Stimulated activated naive CD8-positive, alpha-beta T cell treated with anti-CD3 and anti-CD28 coated beads, Interleukin-15, Interleukin-2, amounts not matched to agents 100 ng/mL and 50 ng/mL, for 24 hours (primary cell): ENCODE results near the gene MYLK4.

Source experiments
- H3K27ac Mint-ChIP-seq: one replicate; pipeline ENCODE4 v1.8.0; 2021; ENCODE audit warnings: mild to moderate bottlenecking, mixed read lengths
- H3K27me3 Mint-ChIP-seq: one replicate; pipeline ENCODE4 v1.8.0; 2021; ENCODE audit warnings: mixed read lengths
- H3K36me3 Mint-ChIP-seq: one replicate; pipeline ENCODE4 v1.8.0; 2021; ENCODE audit warnings: low read depth, mixed read lengths
- H3K4me1 Mint-ChIP-seq: one replicate; pipeline ENCODE4 v1.8.0; 2021; ENCODE audit warnings: low read depth, mixed read lengths
- H3K4me3 Mint-ChIP-seq: one replicate; pipeline ENCODE4 v1.8.0; 2021; ENCODE audit warnings: mild to moderate bottlenecking, mixed read lengths
- H3K9me3 Mint-ChIP-seq: one replicate; pipeline ENCODE4 v1.8.0; 2021; ENCODE audit warnings: mixed read lengths

MYLK4 gene

GRCh38 chr6:2738373-2738979, 12.2 kb downstream of the MYLK4 start:
- Mint-ChIP-seq H3K27ac (no peak overlapping the region), H3K9me3 (no peaks in the 10 kb centered on the region), H3K4me1 (peaks cover 20% of the 10 kb centered on the region), H3K36me3 (no peaks in the 10 kb centered on the region), H3K27me3 (peaks cover 4% of the 10 kb centered on the region), H3K4me3 (no peak overlapping the region)

- Mint-ChIP-seq H3K36me3 (no peaks in the 10 kb centered on the region), H3K27ac (no peak overlapping the region), H3K9me3 (no peaks in the 10 kb centered on the region), H3K4me3 (no peak overlapping the region), H3K27me3 (peaks cover 4% of the 10 kb centered on the region), H3K4me1 (peaks cover 26% of the 10 kb centered on the region)
Measured at GRCh38 chr6:2737885-2738284, 12.8 kb downstream of the MYLK4 start.

- H3K4me3 Mint-ChIP-seq = no peak overlapping the region
- H3K9me3 Mint-ChIP-seq = no peaks in the 10 kb centered on the region
- H3K27ac Mint-ChIP-seq = no peak overlapping the region
- H3K27me3 Mint-ChIP-seq = no peaks in the 10 kb centered on the region
- H3K4me1 Mint-ChIP-seq = peaks cover 32% of the 10 kb centered on the region
- H3K36me3 Mint-ChIP-seq = no peaks in the 10 kb centered on the region
Measured at GRCh38 chr6:2734488-2735166, 16.1 kb downstream of the MYLK4 start.

GRCh38 chr6:2733736-2734480, 16.8 kb downstream of the MYLK4 start:
- Mint-ChIP-seq H3K4me1 (peaks cover 24% of the 10 kb centered on the region), H3K27me3 (no peaks in the 10 kb centered on the region), H3K4me3 (no peak overlapping the region), H3K27ac (no peak overlapping the region), H3K9me3 (no peaks in the 10 kb centered on the region), H3K36me3 (no peaks in the 10 kb centered on the region)

GRCh38 chr6:2733324-2733723, 17.4 kb downstream of the MYLK4 start:
- Mint-ChIP-seq H3K27me3 (no peaks in the 10 kb centered on the region), H3K4me1 (peaks cover 19% of the 10 kb centered on the region), H3K27ac (peak overlapping the region; percentile 46), H3K9me3 (no peaks in the 10 kb centered on the region), H3K4me3 (no peak overlapping the region), H3K36me3 (no peaks in the 10 kb centered on the region)

- H3K36me3 Mint-ChIP-seq = no peaks in the 10 kb centered on the region
- H3K9me3 Mint-ChIP-seq = no peaks in the 10 kb centered on the region
- H3K4me3 Mint-ChIP-seq = no peak overlapping the region
- peaks cover 15% of the 10 kb centered on the region for H3K4me1 Mint-ChIP-seq
- H3K27ac Mint-ChIP-seq = no peak overlapping the region
- H3K27me3 Mint-ChIP-seq = no peaks in the 10 kb centered on the region
Measured at GRCh38 chr6:2732503-2733089, 18.1 kb downstream of the MYLK4 start.

GRCh38 chr6:2731281-2731909, 19.3 kb downstream of the MYLK4 start:
- peaks cover 12% of the 10 kb centered on the region for H3K4me1 Mint-ChIP-seq
- no peaks in the 10 kb centered on the region for H3K9me3 Mint-ChIP-seq
- H3K27me3 Mint-ChIP-seq = no peaks in the 10 kb centered on the region
- H3K36me3 Mint-ChIP-seq = no peaks in the 10 kb centered on the region
- no peak overlapping the region for H3K4me3 Mint-ChIP-seq
- no peak overlapping the region for H3K27ac Mint-ChIP-seq

GRCh38 chr6:2730353-2731107, 20.2 kb downstream of the MYLK4 start:
- no peak overlapping the region for H3K27ac Mint-ChIP-seq
- H3K4me3 Mint-ChIP-seq = no peak overlapping the region
- H3K36me3 Mint-ChIP-seq = no peaks in the 10 kb centered on the region
- H3K9me3 Mint-ChIP-seq = no peaks in the 10 kb centered on the region
- H3K27me3 Mint-ChIP-seq = no peaks in the 10 kb centered on the region
- peaks cover 16% of the 10 kb centered on the region for H3K4me1 Mint-ChIP-seq

- Mint-ChIP-seq H3K36me3 (no peaks in the 10 kb centered on the region), H3K4me3 (no peak overlapping the region), H3K27me3 (no peaks in the 10 kb centered on the region), H3K9me3 (no peaks in the 10 kb centered on the region), H3K4me1 (peaks cover 16% of the 10 kb centered on the region), H3K27ac (no peak overlapping the region)
Measured at GRCh38 chr6:2729921-2730320, 20.8 kb downstream of the MYLK4 start.

- H3K27ac Mint-ChIP-seq = no peak overlapping the region
- H3K9me3 Mint-ChIP-seq = peaks cover 12% of the 10 kb centered on the region
- H3K4me3 Mint-ChIP-seq = no peak overlapping the region
- H3K27me3 Mint-ChIP-seq = no peaks in the 10 kb centered on the region
- no peaks in the 10 kb centered on the region for H3K36me3 Mint-ChIP-seq
- peaks cover 4% of the 10 kb centered on the region for H3K4me1 Mint-ChIP-seq
Measured at GRCh38 chr6:2725999-2726567, 24.6 kb downstream of the MYLK4 start.

- H3K36me3 Mint-ChIP-seq = no peaks in the 10 kb centered on the region
- peaks cover 12% of the 10 kb centered on the region for H3K9me3 Mint-ChIP-seq
- no peak overlapping the region for H3K4me3 Mint-ChIP-seq
- H3K4me1 Mint-ChIP-seq = peaks cover 4% of the 10 kb centered on the region
- H3K27ac Mint-ChIP-seq = no peak overlapping the region
- no peaks in the 10 kb centered on the region for H3K27me3 Mint-ChIP-seq
Measured at GRCh38 chr6:2725364-2725988, 25.2 kb downstream of the MYLK4 start.

- peaks cover 12% of the 10 kb centered on the region for H3K9me3 Mint-ChIP-seq
- H3K36me3 Mint-ChIP-seq = no peaks in the 10 kb centered on the region
- no peaks in the 10 kb centered on the region for H3K27me3 Mint-ChIP-seq
- no peak overlapping the region for H3K4me3 Mint-ChIP-seq
- peaks cover 10% of the 10 kb centered on the region for H3K4me1 Mint-ChIP-seq
- no peak overlapping the region for H3K27ac Mint-ChIP-seq
Measured at GRCh38 chr6:2721219-2721618, 29.5 kb downstream of the MYLK4 start.

GRCh38 chr6:2719093-2719455, 31.6 kb downstream of the MYLK4 start:
- Mint-ChIP-seq H3K36me3 (no peaks in the 10 kb centered on the region), H3K27ac (no peak overlapping the region), H3K9me3 (peaks cover 12% of the 10 kb centered on the region), H3K4me3 (no peak overlapping the region), H3K27me3 (no peaks in the 10 kb centered on the region), H3K4me1 (peaks cover 6% of the 10 kb centered on the region)
